ENCODE data around the gene C19orf53. TPM values are rescaled to one million over a fixed set of nuclear protein-coding genes. Genes with fewer than 3 reads are reported as not detected.

C19orf53 gene
- total and polyA plus RNA-seq, 2 experiments from 2014 or later: 104 to 401 TPM

DNA sequence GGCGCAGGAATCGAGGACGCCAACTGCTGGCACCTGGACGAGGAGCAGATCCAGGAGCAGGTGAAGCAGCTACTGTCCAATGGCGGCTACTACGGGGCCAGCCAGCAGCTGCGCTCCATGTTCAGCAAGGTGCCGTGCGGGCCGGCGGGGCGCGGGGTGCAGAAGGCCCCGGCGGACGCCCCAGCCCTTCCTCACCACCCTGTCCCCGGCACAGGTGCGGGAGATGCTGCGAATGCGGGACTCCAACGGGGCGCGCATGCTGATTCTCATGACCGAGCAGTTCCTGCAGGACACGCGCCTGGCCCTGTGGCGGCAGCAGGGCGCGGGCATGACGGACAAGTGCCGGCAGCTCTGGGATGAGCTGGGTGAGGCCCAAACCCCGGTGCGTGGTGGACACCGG lies 34.6 kb downstream of the C19orf53 start (continued):
- TF ChIP-seq, protein P1, sequence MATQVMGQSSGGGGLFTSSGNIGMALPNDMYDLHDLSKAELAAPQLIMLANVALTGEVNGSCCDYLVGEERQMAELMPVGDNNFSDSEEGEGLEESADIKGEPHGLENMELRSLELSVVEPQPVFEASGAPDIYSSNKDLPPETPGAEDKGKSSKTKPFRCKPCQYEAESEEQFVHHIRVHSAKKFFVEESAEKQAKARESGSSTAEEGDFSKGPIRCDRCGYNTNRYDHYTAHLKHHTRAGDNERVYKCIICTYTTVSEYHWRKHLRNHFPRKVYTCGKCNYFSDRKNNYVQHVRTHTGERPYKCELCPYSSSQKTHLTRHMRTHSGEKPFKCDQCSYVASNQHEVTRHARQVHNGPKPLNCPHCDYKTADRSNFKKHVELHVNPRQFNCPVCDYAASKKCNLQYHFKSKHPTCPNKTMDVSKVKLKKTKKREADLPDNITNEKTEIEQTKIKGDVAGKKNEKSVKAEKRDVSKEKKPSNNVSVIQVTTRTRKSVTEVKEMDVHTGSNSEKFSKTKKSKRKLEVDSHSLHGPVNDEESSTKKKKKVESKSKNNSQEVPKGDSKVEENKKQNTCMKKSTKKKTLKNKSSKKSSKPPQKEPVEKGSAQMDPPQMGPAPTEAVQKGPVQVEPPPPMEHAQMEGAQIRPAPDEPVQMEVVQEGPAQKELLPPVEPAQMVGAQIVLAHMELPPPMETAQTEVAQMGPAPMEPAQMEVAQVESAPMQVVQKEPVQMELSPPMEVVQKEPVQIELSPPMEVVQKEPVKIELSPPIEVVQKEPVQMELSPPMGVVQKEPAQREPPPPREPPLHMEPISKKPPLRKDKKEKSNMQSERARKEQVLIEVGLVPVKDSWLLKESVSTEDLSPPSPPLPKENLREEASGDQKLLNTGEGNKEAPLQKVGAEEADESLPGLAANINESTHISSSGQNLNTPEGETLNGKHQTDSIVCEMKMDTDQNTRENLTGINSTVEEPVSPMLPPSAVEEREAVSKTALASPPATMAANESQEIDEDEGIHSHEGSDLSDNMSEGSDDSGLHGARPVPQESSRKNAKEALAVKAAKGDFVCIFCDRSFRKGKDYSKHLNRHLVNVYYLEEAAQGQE (IDR thresholded peaks at IDR 0.05; ENCODE audit: unreplicated experiment): no peak
- TF ChIP-seq, protein P2, sequence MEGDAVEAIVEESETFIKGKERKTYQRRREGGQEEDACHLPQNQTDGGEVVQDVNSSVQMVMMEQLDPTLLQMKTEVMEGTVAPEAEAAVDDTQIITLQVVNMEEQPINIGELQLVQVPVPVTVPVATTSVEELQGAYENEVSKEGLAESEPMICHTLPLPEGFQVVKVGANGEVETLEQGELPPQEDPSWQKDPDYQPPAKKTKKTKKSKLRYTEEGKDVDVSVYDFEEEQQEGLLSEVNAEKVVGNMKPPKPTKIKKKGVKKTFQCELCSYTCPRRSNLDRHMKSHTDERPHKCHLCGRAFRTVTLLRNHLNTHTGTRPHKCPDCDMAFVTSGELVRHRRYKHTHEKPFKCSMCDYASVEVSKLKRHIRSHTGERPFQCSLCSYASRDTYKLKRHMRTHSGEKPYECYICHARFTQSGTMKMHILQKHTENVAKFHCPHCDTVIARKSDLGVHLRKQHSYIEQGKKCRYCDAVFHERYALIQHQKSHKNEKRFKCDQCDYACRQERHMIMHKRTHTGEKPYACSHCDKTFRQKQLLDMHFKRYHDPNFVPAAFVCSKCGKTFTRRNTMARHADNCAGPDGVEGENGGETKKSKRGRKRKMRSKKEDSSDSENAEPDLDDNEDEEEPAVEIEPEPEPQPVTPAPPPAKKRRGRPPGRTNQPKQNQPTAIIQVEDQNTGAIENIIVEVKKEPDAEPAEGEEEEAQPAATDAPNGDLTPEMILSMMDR (conservative IDR thresholded peaks at IDR 0.05; ENCODE audit: low read depth in 2 of 2): no peak
- TF ChIP-seq CREB1 (CRISPR knock-in tag; IDR thresholded peaks at IDR 0.05; ENCODE audit: low read depth): no peak
- TF ChIP-seq, protein P3, sequence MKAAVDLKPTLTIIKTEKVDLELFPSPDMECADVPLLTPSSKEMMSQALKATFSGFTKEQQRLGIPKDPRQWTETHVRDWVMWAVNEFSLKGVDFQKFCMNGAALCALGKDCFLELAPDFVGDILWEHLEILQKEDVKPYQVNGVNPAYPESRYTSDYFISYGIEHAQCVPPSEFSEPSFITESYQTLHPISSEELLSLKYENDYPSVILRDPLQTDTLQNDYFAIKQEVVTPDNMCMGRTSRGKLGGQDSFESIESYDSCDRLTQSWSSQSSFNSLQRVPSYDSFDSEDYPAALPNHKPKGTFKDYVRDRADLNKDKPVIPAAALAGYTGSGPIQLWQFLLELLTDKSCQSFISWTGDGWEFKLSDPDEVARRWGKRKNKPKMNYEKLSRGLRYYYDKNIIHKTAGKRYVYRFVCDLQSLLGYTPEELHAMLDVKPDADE (IDR thresholded peaks at IDR 0.05): no peak
- no peak for TF ChIP-seq EZH2phosphoT487 (IDR thresholded peaks at IDR 0.05; ENCODE audit: unreplicated experiment)
- no peak for TF ChIP-seq NANOG (IDR thresholded peaks at IDR 0.05; ENCODE audit: borderline replicate concordance)

DNA sequence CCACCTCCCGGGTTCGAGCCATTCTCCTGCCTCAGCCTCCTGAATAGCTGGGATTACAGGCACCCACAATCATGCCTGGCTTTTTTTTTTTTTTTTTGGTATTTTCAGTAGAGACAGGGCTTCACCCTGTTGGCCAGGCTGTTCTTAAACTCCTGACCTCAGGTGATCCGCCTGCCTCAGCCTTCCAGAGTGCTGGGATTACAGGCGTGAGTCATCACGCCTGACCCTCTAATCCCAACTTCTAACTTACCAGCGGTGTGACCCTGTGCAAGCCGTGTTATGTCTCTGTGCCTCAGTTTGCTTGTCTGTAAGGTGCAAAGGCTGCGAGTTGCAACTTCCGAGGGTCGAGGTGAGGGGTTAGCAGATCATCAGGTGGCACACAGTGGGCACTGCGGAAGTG lies 38.3 kb downstream of the C19orf53 start:
- Histone ChIP-seq H2AFZ (no peak overlapping the region), H3K4me3 (no peak overlapping the region), H3K27ac (ENCODE audit: low read depth) (no peak overlapping the region), H3K9me2 (ENCODE audit: insufficient read depth) (peaks cover under 1% of the 10 kb centered on the region; the same call in 1 of the 2 replicates), H3K79me2 (replicated peaks; ENCODE audit: insufficient read depth) (no peaks in the 10 kb centered on the region), H3F3A (replicated peaks; ENCODE audit: low read depth) (0 out of 2 replicates have a peak, but pooled peaks cover 4% of the 10 kb centered on the region), H3K4me2 (no peak overlapping the region), H3K27me3 (ENCODE audit: insufficient read depth) (no peaks in the 10 kb centered on the region), H4K20me1 (replicated peaks; ENCODE audit: insufficient read depth) (no peaks in the 10 kb centered on the region), H3K4me1 (ENCODE audit: insufficient read depth) (no peaks in the 10 kb centered on the region), H3K36me3 (ENCODE audit: insufficient read depth) (peaks cover 4% of the 10 kb centered on the region)
- H3K27ac Mint-ChIP-seq: no peak overlapping the region
- no peaks in the 10 kb centered on the region; the same call in 2 of the 3 replicates for H3K9me3 Mint-ChIP-seq
- DNase-seq (ENCODE audit: low spot score): no peak
- H3K4me3 Mint-ChIP-seq: no peak overlapping the region
- H3K27me3 Mint-ChIP-seq (ENCODE audit: insufficient read depth, low read depth, poor library complexity): peaks cover 10% of the 10 kb centered on the region
- H3K4me1 Mint-ChIP-seq: no peaks in the 10 kb centered on the region; the same call in 2 of the 3 replicates
- no peak for TF ChIP-seq ZNF114 (CRISPR knock-in tag; IDR thresholded peaks at IDR 0.05)
- TF ChIP-seq, protein P4, sequence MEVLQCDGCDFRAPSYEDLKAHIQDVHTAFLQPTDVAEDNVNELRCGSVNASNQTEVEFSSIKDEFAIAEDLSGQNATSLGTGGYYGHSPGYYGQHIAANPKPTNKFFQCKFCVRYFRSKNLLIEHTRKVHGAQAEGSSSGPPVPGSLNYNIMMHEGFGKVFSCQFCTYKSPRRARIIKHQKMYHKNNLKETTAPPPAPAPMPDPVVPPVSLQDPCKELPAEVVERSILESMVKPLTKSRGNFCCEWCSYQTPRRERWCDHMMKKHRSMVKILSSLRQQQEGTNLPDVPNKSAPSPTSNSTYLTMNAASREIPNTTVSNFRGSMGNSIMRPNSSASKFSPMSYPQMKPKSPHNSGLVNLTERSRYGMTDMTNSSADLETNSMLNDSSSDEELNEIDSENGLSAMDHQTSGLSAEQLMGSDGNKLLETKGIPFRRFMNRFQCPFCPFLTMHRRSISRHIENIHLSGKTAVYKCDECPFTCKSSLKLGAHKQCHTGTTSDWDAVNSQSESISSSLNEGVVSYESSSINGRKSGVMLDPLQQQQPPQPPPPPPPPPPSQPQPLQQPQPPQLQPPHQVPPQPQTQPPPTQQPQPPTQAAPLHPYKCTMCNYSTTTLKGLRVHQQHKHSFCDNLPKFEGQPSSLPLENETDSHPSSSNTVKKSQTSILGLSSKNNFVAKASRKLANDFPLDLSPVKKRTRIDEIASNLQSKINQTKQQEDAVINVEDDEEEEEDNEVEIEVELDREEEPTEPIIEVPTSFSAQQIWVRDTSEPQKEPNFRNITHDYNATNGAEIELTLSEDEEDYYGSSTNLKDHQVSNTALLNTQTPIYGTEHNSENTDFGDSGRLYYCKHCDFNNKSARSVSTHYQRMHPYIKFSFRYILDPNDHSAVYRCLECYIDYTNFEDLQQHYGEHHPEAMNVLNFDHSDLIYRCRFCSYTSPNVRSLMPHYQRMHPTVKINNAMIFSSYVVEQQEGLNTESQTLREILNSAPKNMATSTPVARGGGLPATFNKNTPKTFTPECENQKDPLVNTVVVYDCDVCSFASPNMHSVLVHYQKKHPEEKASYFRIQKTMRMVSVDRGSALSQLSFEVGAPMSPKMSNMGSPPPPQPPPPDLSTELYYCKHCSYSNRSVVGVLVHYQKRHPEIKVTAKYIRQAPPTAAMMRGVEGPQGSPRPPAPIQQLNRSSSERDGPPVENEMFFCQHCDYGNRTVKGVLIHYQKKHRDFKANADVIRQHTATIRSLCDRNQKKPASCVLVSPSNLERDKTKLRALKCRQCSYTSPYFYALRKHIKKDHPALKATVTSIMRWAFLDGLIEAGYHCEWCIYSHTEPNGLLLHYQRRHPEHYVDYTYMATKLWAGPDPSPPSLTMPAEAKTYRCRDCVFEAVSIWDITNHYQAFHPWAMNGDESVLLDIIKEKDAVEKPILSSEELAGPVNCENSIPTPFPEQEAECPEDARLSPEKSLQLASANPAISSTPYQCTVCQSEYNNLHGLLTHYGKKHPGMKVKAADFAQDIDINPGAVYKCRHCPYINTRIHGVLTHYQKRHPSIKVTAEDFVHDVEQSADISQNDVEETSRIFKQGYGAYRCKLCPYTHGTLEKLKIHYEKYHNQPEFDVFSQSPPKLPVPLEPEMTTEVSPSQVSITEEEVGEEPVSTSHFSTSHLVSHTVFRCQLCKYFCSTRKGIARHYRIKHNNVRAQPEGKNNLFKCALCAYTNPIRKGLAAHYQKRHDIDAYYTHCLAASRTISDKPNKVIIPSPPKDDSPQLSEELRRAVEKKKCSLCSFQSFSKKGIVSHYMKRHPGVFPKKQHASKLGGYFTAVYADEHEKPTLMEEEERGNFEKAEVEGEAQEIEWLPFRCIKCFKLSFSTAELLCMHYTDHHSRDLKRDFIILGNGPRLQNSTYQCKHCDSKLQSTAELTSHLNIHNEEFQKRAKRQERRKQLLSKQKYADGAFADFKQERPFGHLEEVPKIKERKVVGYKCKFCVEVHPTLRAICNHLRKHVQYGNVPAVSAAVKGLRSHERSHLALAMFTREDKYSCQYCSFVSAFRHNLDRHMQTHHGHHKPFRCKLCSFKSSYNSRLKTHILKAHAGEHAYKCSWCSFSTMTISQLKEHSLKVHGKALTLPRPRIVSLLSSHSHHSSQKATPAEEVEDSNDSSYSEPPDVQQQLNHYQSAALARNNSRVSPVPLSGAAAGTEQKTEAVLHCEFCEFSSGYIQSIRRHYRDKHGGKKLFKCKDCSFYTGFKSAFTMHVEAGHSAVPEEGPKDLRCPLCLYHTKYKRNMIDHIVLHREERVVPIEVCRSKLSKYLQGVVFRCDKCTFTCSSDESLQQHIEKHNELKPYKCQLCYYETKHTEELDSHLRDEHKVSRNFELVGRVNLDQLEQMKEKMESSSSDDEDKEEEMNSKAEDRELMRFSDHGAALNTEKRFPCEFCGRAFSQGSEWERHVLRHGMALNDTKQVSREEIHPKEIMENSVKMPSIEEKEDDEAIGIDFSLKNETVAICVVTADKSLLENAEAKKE (CRISPR knock-in tag; IDR thresholded peaks at IDR 0.05): no peak
- TF ChIP-seq, protein P3 (IDR thresholded peaks at IDR 0.05): no peak
- ATAC-seq: no peak
- peaks cover 47% of the 10 kb centered on the region for H3K36me3 Mint-ChIP-seq (ENCODE audit: low read depth)

All from GM23338 (cell line).